Tibial nerve (tissue), 4 donors: ENCODE results near the gene HIKESHI.

ENCODE experiments used
- EP300 ChIP-seq, 2 donors: sonication (generic); formaldehyde crosslinking; IDR thresholded peaks; one replicate each; pipeline ENCODE4 v1.6.1; 2017; ENCODE audit warnings: antibody characterized with exemption in 2 of 2, mild to moderate bottlenecking in 1 of 2
- POLR2A ChIP-seq, 2 donors: fragments of 450-650 bp; IDR thresholded peaks; one replicate each; pipeline ENCODE4 v1.6.1; 2017; ENCODE audit warnings: antibody characterized with exemption in 2 of 2, mild to moderate bottlenecking in 2 of 2, moderate library complexity in 2 of 2
- TF ChIP-seq, protein P1 (sequence below), 5 experiments: fragments of 200-600 bp in 3 of 5; fragments of 450-650 bp in 2 of 5; sonication (generic) in 3 of 5; IDR thresholded peaks; one replicate each; pipeline ENCODE4 v1.5.1; 2016 to 2019; ENCODE audit warnings: antibody characterized with exemption in 5 of 5, mild to moderate bottlenecking in 3 of 5, moderate library complexity in 2 of 5

DNA sequence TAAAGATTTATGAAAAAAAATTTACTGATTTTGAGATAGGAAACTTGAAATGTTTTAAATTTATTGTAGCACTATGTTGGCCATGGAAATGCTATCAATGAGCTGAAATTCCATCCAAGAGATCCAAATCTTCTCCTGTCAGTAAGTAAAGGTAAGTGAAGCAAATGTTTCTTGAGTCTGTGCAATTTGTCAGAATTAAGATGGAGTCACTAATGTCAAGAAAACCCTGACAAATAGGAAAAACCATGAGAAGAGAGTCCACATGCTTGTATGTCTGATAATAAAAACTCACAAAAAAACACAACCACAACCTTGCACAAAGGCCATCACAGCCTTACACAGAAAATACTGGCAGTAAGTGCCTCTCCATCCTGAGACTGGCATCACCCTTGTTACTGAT is 44.6 kb upstream of the HIKESHI start:
- TF ChIP-seq, protein P1, sequence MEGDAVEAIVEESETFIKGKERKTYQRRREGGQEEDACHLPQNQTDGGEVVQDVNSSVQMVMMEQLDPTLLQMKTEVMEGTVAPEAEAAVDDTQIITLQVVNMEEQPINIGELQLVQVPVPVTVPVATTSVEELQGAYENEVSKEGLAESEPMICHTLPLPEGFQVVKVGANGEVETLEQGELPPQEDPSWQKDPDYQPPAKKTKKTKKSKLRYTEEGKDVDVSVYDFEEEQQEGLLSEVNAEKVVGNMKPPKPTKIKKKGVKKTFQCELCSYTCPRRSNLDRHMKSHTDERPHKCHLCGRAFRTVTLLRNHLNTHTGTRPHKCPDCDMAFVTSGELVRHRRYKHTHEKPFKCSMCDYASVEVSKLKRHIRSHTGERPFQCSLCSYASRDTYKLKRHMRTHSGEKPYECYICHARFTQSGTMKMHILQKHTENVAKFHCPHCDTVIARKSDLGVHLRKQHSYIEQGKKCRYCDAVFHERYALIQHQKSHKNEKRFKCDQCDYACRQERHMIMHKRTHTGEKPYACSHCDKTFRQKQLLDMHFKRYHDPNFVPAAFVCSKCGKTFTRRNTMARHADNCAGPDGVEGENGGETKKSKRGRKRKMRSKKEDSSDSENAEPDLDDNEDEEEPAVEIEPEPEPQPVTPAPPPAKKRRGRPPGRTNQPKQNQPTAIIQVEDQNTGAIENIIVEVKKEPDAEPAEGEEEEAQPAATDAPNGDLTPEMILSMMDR (IDR thresholded peaks at IDR 0.05): no peak
- TF ChIP-seq EP300 (IDR thresholded peaks at IDR 0.05) (no peak), POLR2A (IDR thresholded peaks at IDR 0.05) (no peak)
